Fibroblast of skin of back (primary cell): Measurements from ENCODE around the gene RYR2.
"Not testable (repeated sequence)": the region's sequence is repeated elsewhere in the genome, so short reads cannot be mapped to it uniquely, and the experiment has no call there.

Experiments used
- DNase-seq: peaks from one replicate; pipeline ENCODE4 v3.0.0-alpha.2; 2013

RYR2 gene

GRCh38 chr1:237367758-237368157 lies 325.8 kb downstream of the RYR2 start:
- DNase-seq = no peak

DNA sequence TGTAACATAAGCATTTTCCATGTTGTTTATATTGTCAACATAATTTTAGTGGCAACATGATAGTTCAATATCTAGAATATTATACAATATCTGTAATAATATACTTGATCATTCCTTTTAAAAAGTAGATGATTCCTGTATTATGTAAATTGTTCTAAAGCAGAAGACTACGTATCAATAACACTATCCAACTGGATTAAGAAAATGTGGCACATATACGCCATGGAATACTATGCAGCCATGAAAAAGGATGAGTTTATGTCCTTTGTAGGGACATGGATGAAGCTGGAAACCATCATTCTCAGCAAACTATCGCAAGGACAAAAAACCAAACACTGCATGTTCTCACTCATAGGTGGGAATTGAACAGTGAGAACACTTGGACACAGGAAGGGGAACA lies 329.5 kb downstream of the RYR2 start:
- DNase-seq = not testable (repeated sequence)

DNA sequence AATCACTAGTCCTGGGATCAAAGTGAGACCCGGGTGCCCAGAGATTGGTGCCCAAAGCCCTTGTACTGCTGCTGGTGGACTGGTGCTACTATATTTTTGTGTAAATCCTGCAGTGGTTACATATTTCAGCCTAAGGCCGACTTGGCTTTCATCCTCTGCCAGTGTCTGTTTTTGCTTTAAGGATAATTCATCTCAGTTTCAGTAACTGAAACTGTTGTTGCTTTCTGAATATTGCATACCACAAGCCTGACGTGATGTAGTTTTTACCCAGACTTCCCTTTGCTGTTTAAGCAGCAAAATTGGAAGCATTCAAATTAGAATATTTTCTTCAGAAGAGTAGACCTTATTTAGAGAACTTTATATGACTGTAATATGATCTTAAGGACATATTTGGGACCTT lies 341.8 kb downstream of the RYR2 start:
- peak; percentile 83 for DNase-seq

DNA sequence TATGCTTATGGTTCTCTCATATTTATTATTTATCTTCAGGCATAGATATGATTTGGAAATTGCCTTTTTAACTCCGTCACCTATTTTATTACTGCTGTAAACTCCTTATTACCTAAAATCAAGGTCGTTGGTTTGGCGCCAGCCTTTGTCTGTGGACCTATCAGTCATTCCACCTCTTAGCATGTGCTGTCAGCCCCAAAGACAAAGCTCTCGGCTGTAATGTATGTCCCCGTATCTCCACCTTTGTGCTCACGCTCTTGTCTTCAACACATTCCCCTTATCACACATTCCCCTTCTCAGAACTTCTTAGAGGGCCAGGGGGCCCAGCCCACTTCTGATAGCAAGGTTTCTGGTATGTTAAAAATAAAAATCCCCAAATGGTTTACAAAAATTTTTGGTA lies 342.2 kb downstream of the RYR2 start:
- peak; percentile 11 for DNase-seq

DNA sequence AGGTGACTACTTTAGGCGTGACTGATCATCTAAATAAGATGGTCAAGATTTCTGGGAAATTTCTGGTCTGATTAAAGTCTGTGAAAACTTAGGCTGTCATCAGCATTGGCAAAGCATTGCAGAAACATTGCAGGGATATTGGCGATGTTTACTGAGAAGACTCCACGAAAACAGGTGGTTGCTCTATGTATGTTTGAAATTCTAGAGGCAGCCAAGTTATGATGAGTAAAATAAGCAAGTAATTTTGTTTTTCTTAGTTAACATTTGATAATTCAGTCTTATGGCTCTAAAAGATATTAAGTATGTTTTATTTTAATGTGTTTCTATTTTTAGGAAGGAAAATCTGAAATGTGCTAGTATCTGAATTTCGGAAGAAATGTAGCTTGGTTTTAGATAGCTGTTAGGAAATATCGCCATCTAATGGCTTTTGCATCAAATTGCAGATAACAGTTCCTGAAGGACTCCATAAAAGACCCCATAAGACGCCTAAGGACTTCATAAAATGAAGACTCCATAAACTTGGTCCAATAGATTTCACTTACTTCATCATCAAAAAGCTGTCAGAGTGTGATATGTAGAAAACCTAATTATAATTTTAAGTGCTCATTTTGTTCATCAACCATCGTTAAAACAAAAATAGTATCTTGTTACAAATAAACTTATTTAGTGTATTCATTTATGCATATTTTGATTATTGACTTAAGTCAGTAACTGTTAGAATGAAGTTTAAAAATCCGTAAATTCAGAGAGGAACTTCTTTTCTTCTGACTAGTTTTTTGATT lies 344.6 kb downstream of the RYR2 start:
- peak; percentile 29 for DNase-seq

DNA sequence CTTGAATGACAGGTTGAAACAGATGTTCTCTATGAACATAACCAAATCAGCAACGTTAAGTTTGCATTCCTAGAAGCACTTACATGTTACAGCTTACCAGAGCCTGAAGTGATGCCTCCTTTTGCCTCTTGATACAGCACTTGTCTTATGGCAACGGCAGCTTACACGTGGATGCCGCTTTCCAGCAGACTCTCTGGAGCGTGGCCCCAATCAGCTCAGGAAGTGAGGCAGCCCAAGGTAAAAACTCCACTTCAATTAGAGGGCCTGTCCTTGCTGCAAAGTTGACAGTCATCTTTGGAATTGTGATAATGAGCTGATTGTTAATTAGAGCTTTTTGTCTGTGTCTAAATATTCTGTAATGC lies 345.1 kb downstream of the RYR2 start:
- no peak for DNase-seq

GRCh38 chr1:237390823-237391222 lies 348.8 kb downstream of the RYR2 start:
- DNase-seq = peak; percentile 5

- DNase-seq = no peak
Measured at GRCh38 chr1:237393632-237394031, 351.6 kb downstream of the RYR2 start.

DNA sequence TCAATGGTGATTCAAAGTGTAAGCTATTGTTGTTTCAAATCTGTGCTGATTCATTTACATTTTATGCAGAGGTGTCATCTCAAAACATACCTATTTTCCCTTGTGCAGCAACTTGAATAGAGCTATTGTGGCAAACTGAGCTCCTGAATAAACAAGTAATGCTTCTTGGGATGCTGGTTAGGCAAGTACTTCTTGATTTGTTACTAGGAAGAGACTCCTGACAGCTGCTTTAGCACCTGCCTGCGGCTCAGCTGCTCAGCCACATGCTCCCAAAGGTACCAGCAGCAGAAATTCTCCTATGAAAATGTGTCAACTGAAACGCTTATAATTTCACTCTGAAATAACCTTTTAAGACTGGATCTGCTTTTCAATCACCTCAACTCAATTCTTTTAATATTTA lies 352.3 kb downstream of the RYR2 start:
- no peak for DNase-seq

DNA sequence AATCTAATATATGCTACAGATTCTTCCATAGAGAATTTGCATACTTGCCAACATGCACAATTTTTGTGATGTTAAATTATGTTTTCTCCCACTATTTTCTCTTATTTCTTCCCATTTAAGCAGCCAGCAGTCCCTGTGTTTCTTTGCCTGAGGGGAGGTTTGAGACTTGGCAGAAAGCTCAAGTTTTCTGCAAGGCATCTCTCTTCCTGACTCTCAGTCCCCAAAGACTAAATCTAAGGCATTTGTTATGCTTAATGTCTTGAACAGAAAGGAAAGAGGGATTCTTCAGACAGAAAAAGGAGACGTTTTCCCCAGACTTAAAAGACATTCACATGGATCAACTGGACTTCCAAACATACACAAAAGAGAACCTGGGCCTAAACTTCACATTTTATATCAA lies 354.4 kb downstream of the RYR2 start:
- no peak for DNase-seq

DNA sequence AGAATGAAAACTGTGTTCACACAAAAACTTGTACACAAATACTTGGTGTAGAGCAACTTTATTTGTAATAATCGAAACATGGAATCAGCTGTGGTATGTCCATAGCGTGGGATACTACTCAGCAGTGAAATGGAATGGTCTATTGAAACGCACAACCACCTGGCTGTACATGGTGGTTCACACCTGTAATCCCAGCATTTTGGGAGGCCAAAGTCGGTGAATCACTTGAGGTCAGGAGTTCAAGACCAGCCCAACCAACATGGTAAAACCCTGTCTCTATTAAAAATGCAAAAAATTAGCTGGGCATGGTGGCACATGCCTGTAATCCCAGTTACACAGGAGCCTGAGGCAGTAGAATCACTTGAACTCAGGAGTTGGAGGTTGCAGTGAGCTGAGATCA lies 356.8 kb downstream of the RYR2 start:
- DNase-seq = no peak

- DNase-seq = no peak
Measured at GRCh38 chr1:237405912-237406311, 363.9 kb downstream of the RYR2 start.

- DNase-seq = no peak
Measured at GRCh38 chr1:237411621-237412020, 369.6 kb downstream of the RYR2 start.

- no peak for DNase-seq
Measured at GRCh38 chr1:237416924-237417655, 375.1 kb downstream of the RYR2 start.

DNA sequence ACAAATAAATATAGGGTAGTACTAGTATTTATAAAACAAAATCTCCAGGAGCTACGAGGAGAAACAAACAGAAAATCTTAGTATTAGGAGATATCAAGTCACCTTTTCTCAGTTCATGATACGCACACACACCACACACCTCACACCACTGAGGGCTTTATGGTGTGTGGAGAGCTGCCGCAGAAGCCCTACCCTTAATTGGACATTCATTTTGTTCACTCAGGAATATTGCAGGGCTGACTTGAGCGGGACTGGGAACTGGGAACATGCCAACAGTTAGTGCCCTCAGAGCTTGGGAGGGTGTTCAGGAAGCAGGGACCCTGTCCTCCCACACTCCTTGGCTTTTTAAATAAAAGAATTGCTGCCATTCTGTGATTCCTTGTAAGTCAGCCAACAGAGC lies 386.8 kb downstream of the RYR2 start:
- DNase-seq = no peak

DNA sequence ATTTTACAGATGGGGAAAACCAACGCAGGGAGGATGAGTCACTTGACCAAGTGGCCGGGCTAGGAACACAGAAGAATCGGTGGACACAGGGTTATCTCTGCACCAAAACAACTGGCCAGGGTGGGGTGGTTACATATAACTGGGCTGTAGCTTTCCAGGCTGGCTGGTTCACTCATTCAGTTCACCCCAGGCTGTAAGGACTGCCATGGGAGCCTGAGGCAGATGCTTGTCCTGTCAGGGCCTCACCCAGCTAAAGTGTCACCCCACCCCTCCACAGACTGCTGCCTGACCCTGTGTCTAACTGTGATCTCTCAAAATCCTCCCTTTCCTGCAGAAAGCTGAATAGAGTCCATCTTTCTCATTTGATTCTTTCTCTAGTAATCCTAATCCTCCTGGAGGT lies 387.3 kb downstream of the RYR2 start:
- no peak for DNase-seq

- no peak for DNase-seq
Measured at GRCh38 chr1:237431448-237431847, 389.5 kb downstream of the RYR2 start.

DNA sequence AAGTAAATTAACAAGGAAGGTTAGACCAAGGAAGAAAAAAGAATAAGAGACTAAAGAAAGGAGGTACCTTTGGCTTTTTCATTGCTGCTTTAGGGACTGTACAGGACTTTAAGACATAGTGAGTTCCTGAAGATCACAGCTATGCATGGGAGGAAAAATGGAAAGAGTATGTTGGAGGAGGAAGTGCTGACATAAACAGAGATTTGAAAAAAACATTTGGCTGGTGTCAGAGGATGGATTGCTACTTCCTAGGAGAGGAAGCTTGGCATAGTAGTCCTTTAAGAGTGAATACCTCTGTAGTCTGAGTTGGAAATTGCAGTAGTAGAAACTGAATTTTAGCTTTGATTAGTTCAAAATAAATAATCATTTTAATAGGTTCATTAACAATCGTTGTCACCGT lies 398.4 kb downstream of the RYR2 start:
- DNase-seq = no peak

GRCh38 chr1:237444120-237444790 lies 402.3 kb downstream of the RYR2 start:
- no peak for DNase-seq

GRCh38 chr1:237448042-237448441 lies 406.1 kb downstream of the RYR2 start:
- no peak for DNase-seq

- no peak for DNase-seq
Measured at GRCh38 chr1:237457573-237457972, 415.6 kb downstream of the RYR2 start.

DNA sequence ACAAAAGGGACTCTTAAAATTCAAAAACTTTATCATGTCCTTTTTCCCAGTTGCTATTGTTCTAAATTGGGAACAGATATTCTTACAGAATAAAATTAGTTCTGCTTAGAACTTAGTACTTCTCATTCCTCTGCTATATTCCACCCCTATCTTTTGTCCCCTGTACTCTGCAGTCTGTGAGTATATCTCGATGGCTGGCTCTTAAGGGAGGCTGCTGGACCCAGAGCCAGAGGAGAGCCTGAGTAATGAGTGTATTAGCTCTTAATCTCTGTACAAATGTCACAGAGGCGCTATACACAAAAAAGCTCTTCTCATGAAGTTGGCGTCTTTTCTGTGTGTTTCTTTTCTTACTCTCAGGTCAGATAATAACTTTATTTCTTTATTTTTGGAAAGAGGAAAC lies 425.3 kb downstream of the RYR2 start:
- no peak for DNase-seq

DNA sequence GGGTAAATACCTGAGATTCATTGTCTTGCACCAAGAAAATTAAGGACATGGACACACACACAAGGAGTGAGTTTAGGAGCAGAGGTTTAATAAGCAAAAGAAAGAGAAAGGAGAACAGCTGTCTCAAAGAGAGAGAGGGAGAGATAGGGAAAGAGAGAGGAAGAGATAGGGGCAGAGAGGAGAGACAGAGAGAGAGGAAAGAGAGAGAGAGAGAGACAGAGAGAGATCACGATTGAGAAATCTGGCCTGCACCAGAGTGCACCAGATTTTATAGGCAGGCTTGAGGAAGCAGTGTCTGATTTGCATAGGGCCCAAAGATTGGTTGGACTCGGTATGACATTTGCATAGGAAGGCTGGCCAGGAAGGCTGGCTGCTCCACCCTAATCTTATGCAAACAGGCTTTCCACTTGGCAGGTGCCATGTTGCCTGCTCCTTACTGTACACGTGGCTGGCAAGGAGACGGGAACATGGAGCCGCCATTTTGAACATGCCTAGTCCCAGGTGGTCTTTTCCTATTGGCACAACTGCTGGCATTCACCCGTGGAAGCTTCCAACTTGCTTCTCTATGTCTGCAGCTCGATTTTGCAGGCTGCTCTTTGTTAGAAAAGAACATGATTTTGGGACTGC lies 428.8 kb downstream of the RYR2 start:
- no peak for DNase-seq
